Measurements from ENCODE around the gene ZNF184.

ZNF184 gene

DNA sequence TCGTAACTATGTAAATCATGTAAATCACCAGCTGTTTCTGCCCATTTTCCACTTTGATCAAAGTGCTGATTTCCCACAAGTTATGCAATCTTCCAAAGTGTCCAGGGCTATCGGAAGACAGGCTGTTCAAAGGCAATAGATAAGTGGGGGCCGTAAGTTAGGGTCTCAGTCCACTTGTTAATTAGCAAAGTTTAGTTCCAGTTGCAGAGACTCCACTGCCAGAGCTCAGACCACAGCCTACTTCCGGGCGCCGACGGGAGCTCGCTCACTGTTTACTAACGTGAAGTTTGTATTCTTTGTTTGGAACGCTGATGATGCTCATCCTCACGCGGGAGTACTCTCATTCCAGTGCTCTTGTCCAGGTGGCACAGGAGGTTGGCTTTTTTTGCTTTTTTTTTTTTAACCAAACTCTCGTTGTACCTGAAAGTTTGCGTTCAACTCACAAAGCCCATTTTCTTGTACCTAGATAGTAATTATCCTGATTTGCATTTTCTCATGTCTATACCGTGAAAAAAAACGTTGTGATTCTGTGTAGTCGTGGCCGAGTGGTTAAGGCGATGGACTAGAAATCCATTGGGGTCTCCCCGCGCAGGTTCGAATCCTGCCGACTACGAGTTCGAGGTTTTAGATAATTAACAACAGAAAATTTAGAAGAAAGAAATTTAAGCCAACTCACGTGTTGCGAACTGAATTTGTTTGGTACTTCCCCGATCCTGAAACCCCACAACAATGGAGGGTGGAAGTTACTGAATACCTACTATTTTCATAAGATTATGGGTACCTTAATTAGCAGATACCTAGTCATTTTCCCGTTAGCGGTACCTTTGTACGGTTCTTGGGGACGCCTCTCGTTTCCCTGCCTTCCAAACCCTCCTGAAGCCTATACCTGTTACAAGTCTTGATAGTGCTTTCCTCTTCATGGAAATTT, 29.9 kb upstream of the ZNF184 start:
- Histone ChIP-seq H3K4me1 (ENCODE audit: insufficient read depth, low read length) (peaks cover 7% of the 10 kb centered on the region), H3K27me3 (ENCODE audit: control insufficient read depth in 1 of 2, insufficient read depth in 2 of 2, low read length in 2 of 2) (peaks cover 9 to 31% of the 10 kb centered on the region in 2 donors), H3K9ac (ENCODE audit: low read length) (peak overlapping the region; percentile 5), H3K36me3 (ENCODE audit: insufficient read depth, low read length) (no peaks in the 10 kb centered on the region), H3K27ac (ENCODE audit: low read depth, low read length) (no peak overlapping the region), H3K4me3 (ENCODE audit: low read depth in 1 of 2, low read length in 2 of 2) (peak overlapping the region; percentile 20 to 51), H3K9me3 (ENCODE audit: low read length) (no peaks in the 10 kb centered on the region)

DNA sequence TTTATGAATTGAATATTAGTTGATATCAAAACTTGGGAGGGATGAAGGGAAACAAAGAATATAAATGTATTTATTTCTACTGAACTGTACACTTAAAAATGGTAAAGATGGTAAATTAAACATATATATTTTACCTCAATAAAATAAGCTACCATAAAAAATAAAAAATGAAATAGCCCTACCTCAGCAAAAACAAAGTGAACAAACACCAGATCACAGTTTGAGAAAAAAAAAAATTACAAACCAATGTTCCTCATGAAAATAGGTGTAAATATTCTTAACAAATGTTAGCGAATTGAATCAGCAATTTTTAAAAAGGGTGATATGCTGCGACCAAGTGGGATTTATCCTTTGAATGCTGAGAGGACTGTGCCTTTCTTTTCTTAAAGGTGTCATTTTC, 28.3 kb upstream of the ZNF184 start:
- peaks cover 7% of the 10 kb centered on the region for H3K4me1 ChIP-seq (ENCODE audit: insufficient read depth, low read length)
- no peaks in the 10 kb centered on the region for H3K36me3 ChIP-seq (ENCODE audit: insufficient read depth, low read length)
- H3K27me3 ChIP-seq (ENCODE audit: control insufficient read depth in 1 of 2, insufficient read depth in 2 of 2, low read length in 2 of 2): peaks cover 9 to 31% of the 10 kb centered on the region in 2 donors
- H3K9me3 ChIP-seq (ENCODE audit: low read length): no peaks in the 10 kb centered on the region
- no peak overlapping the region for H3K4me3 ChIP-seq (ENCODE audit: low read depth in 1 of 2, low read length in 2 of 2)
- no peak overlapping the region for H3K9ac ChIP-seq (ENCODE audit: low read length)
- H3K27ac ChIP-seq (ENCODE audit: low read depth, low read length): no peak overlapping the region

DNA sequence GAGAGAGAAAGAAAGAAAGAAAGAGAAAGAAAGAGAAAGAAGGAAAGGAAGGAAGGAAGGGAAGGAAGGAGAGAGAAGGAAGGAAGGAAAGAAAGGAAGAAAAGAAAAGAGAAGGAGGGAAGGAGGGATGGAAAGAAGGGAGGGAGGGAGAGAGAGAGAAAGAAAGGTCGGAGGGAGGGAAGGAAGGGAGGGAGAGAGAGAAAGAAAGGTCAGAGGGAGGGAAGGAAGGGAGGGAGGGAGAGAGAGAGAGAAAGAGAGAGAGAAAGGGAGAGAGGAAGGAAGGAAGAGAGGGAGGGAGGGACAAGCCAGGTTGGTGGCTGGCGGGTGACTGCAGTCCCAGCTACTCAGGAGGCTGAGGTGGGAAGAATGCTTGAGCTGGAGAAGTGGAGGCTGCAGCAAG, 27.3 kb upstream of the ZNF184 start:
- Histone ChIP-seq H3K9me3 (ENCODE audit: low read length) (no peaks in the 10 kb centered on the region), H3K4me1 (ENCODE audit: insufficient read depth, low read length) (peaks cover 16% of the 10 kb centered on the region), H3K27ac (ENCODE audit: low read depth, low read length) (no peak overlapping the region), H3K36me3 (ENCODE audit: insufficient read depth, low read length) (no peaks in the 10 kb centered on the region), H3K4me3 (ENCODE audit: low read depth in 1 of 2, low read length in 2 of 2) (no peak overlapping the region), H3K27me3 (ENCODE audit: control insufficient read depth in 1 of 2, insufficient read depth in 2 of 2, low read length in 2 of 2) (peaks cover 18 to 41% of the 10 kb centered on the region in 2 donors), H3K9ac (ENCODE audit: low read length) (no peak overlapping the region)

DNA sequence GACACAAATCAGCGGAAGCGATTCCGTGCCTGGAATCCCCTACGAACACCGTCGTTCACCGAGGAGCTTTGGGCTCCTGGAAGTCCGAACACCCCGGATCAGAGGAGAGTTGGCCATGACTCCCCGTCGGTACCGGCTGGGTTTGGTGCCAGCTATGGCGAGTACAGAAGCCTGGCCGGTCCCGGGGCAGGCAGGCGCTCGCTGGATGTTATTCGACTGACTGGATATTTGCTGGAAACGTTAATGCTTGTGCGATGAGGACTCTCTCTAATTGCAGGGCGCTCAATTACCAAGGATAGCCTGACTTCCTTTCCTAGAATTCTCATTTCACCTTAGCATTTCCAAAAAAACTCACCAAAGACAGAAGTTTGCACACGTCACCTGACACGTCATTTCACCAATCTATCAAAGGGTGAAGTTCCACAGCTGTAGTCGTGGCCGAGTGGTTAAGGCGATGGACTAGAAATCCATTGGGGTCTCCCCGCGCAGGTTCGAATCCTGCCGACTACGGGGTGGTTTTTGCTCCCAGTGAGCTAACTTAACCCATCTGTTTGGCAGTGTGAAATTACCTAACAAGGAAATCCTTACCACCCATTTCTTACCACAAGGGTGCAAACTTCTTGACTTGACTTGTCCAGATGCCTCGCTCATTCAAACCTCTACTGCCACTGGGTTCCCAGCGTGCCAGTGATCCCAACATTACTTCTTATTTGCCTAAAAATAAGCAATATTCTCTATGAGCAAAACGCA, 22.7 kb upstream of the ZNF184 start:
- Histone ChIP-seq H3K36me3 (ENCODE audit: insufficient read depth, low read length) (no peaks in the 10 kb centered on the region), H3K9me3 (ENCODE audit: low read length) (no peaks in the 10 kb centered on the region), H3K27me3 (ENCODE audit: control insufficient read depth in 1 of 2, insufficient read depth in 2 of 2, low read length in 2 of 2) (peaks cover 14 to 39% of the 10 kb centered on the region in 2 donors), H3K4me3 (ENCODE audit: low read depth in 1 of 2, low read length in 2 of 2) (peak overlapping the region in 1 of 2 donors; percentile 50), H3K9ac (ENCODE audit: low read length) (no peak overlapping the region), H3K4me1 (ENCODE audit: insufficient read depth, low read length) (peaks cover 9% of the 10 kb centered on the region), H3K27ac (ENCODE audit: low read depth, low read length) (no peak overlapping the region)

DNA sequence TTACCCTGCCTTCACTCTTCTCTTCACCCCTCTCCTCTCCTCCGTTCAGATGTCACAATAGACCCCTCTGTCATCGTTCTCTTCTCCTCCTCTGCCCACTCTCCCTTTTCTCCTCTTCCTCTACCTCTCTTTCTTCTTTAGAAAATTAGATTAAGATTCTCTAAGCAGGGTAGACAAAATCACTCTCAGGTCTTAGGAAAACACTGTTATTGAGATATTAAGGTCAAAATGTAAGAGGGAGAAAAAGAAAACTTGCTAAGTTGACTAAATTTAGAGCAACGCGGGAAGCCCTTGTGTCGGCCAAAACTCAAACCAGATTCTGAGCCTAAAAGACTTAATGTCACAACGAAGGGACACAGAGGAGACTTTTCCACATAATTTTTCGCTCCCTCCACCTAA, 22.1 kb upstream of the ZNF184 start:
- peak overlapping the region in 1 of 2 donors; percentile 50 for H3K4me3 ChIP-seq (ENCODE audit: low read depth in 1 of 2, low read length in 2 of 2)
- H3K36me3 ChIP-seq (ENCODE audit: insufficient read depth, low read length): no peaks in the 10 kb centered on the region
- no peak overlapping the region for H3K9ac ChIP-seq (ENCODE audit: low read length)
- no peaks in the 10 kb centered on the region for H3K9me3 ChIP-seq (ENCODE audit: low read length)
- H3K27ac ChIP-seq (ENCODE audit: low read depth, low read length): no peak overlapping the region
- H3K27me3 ChIP-seq (ENCODE audit: control insufficient read depth in 1 of 2, insufficient read depth in 2 of 2, low read length in 2 of 2): peaks cover 14 to 34% of the 10 kb centered on the region in 2 donors
- peaks cover 9% of the 10 kb centered on the region for H3K4me1 ChIP-seq (ENCODE audit: insufficient read depth, low read length)

DNA sequence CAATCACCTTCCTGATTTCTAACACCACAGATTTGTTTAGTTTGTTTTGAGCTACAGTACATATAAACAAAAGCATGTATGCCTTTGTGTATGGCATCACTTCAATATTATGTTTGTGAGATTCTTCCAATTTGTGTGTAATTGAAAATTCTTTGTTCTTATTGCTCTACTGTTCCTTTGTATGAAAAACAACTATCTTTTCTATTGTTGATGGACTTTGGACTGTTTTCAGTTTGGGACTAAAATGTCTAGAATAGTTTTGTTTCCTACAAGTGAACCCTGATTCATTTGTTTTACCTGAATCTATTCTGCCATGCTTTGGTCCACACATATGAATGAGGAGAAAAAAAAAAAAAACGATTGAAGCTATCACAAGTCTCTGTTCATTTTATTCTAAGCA, 21.2 kb upstream of the ZNF184 start:
- Histone ChIP-seq H3K27ac (ENCODE audit: low read depth, low read length) (no peak overlapping the region), H3K27me3 (ENCODE audit: control insufficient read depth in 1 of 2, insufficient read depth in 2 of 2, low read length in 2 of 2) (peaks cover 14 to 32% of the 10 kb centered on the region in 2 donors), H3K9ac (ENCODE audit: low read length) (no peak overlapping the region), H3K4me3 (ENCODE audit: low read depth in 1 of 2, low read length in 2 of 2) (no peak overlapping the region), H3K36me3 (ENCODE audit: insufficient read depth, low read length) (no peaks in the 10 kb centered on the region), H3K9me3 (ENCODE audit: low read length) (no peaks in the 10 kb centered on the region), H3K4me1 (ENCODE audit: insufficient read depth, low read length) (peaks cover 9% of the 10 kb centered on the region)

DNA sequence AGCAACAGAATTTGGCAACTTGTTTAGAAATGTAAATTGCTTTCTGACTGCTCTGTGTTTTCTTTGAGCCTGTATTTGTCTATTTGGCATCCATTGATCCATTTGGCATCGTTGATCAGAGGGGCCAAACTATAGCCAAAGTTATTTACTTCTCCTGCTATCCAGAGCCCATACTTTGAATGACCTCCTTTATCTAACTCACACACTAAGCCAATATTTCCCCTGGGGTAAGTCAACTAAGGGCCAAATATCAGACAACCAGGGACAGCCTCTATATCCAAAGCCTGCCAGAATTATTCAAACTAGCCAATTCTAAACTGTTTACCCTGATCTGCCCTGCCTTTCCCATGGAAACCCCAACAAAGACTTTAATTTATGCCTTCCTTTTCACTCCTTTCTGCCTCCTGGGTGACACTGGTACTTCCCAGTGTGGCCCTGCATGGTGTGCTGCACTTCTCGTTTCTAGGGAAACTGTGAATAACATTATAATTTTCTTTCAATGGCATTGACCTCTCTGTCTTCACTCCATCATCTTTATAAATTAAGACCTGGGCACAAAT, 19.8 kb upstream of the ZNF184 start:
- no peak overlapping the region for H3K9ac ChIP-seq (ENCODE audit: low read length)
- H3K4me1 ChIP-seq (ENCODE audit: insufficient read depth, low read length): peaks cover 9% of the 10 kb centered on the region
- no peaks in the 10 kb centered on the region for H3K36me3 ChIP-seq (ENCODE audit: insufficient read depth, low read length)
- H3K4me3 ChIP-seq (ENCODE audit: low read depth in 1 of 2, low read length in 2 of 2): no peak overlapping the region
- H3K27me3 ChIP-seq (ENCODE audit: control insufficient read depth in 1 of 2, insufficient read depth in 2 of 2, low read length in 2 of 2): peaks cover 14 to 23% of the 10 kb centered on the region in 2 donors
- H3K27ac ChIP-seq (ENCODE audit: low read depth, low read length): no peak overlapping the region
- H3K9me3 ChIP-seq (ENCODE audit: low read length): no peaks in the 10 kb centered on the region

DNA sequence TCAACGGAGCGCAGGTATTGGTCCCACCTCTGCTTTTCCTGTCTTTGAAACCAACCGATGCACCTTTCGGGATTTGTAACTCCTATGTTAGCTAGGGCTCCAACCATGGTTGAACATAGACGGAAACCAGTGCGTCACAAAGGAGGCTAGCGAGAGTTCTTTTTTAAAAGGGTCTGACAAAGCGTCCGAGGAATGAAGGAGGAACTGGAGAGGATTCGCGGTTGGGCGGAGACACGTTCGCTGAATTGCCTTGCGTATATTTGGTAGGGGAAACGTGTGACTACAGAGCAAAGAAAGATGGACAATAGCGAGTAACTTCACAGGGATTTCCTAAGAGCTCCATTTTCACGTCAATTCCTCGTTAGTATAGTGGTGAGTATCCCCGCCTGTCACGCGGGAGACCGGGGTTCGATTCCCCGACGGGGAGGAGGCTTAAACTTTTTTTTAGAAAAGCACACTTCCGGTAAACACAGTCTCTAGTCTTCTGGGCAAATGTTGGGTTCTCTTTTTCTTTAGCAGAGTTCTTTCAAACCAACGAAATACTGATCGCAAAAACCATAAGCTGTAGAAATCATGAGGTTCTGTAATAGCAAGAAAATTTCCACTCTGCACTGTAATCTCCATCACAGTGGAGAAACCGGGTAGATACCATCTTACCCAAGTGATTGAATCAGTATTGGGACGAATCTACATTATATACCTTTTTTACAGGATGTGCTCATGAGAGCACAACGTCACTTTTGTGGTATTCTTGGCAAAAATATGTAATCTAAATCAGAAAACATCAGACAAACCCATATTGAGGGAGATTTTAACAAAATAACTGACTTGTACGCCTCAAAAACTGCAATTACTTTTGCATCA, 6.6 kb upstream of the ZNF184 start:
- Histone ChIP-seq H3K9ac (ENCODE audit: low read length) (peak overlapping the region; percentile 91), H3K9me3 (ENCODE audit: low read length) (no peaks in the 10 kb centered on the region), H3K36me3 (ENCODE audit: insufficient read depth, low read length) (no peaks in the 10 kb centered on the region), H3K4me3 (ENCODE audit: low read depth in 1 of 2, low read length in 2 of 2) (peak overlapping the region; percentile 85 to 98), H3K27me3 (ENCODE audit: control insufficient read depth in 1 of 2, insufficient read depth in 2 of 2, low read length in 2 of 2) (no peaks in the 10 kb centered on the region), H3K27ac (ENCODE audit: low read depth, low read length) (peak overlapping the region; percentile 95), H3K4me1 (ENCODE audit: insufficient read depth, low read length) (peaks cover 10% of the 10 kb centered on the region)

DNA sequence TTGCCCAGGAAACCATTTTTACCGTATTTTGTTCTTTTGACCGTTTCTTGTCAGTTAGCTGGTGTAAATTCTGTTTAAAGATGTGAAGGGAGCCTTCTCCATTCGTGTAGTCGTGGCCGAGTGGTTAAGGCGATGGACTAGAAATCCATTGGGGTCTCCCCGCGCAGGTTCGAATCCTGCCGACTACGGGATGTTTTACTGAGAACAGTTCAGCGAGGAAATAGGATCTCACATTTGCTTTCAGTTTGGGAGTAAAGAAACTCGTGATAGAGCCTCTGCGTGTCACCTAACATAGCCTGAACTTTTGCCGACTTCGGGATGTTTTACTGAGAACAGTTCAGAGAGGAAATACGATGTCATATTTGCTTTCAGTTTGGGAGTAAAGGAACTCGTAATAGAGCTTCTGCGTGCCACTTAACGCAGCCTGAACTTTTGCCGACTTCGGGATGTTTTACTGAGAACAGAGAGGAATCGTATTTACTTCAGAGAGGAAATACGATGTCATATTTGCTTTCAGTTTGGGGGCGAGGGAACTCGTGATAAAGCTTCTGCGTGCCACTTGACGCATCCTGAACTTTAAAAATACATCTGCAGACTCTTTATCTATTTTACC, 5.9 kb upstream of the ZNF184 start:
- Histone ChIP-seq H3K9ac (ENCODE audit: low read length) (peak overlapping the region; percentile 91), H3K27ac (ENCODE audit: low read depth, low read length) (peak overlapping the region; percentile 95), H3K4me3 (ENCODE audit: low read depth in 1 of 2, low read length in 2 of 2) (peak overlapping the region; percentile 85 to 98), H3K4me1 (ENCODE audit: insufficient read depth, low read length) (peaks cover 10% of the 10 kb centered on the region), H3K36me3 (ENCODE audit: insufficient read depth, low read length) (no peaks in the 10 kb centered on the region), H3K27me3 (ENCODE audit: control insufficient read depth in 1 of 2, insufficient read depth in 2 of 2, low read length in 2 of 2) (no peaks in the 10 kb centered on the region), H3K9me3 (ENCODE audit: low read length) (no peaks in the 10 kb centered on the region)

DNA sequence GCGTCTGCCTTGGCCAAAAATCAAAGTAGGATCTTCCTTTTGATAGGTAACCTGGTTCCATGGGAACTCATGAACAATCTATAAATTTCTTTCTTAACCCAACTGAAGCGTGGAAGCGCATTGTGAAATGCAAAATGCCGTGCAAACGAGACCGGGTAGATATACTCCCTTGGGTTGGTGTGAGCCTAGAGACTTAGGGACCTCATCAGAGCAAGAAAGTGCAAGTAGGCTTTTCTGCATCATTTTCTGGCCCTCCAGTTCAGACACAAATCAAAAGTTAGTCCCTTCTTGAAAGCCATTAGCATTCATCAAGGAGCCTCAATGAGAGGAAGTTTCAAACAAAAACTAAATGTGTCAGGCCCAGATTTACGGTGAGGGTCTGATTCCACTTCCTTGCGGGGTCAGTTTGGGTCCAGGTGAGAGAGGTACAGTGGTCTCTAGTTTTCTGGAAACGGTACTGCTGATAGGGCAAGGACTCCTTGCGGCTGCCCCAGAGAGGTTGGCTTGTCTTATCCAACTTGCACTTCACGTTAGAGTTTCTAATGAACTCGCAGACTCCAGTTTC, 5.3 kb upstream of the ZNF184 start:
- Histone ChIP-seq H3K36me3 (ENCODE audit: insufficient read depth, low read length) (no peaks in the 10 kb centered on the region), H3K27ac (ENCODE audit: low read depth, low read length) (peak overlapping the region; percentile 95), H3K27me3 (ENCODE audit: control insufficient read depth in 1 of 2, insufficient read depth in 2 of 2, low read length in 2 of 2) (no peaks in the 10 kb centered on the region), H3K9me3 (ENCODE audit: low read length) (no peaks in the 10 kb centered on the region), H3K4me1 (ENCODE audit: insufficient read depth, low read length) (peaks cover 10% of the 10 kb centered on the region), H3K4me3 (ENCODE audit: low read depth in 1 of 2, low read length in 2 of 2) (peak overlapping the region; percentile 85 to 98), H3K9ac (ENCODE audit: low read length) (peak overlapping the region; percentile 91)
